H9 (cell line): ENCODE data around the gene NEURL1. TPM values are rescaled to one million over a fixed set of nuclear protein-coding genes. Genes with fewer than 3 reads are reported as not detected.

Experiments used
- DNase-seq: peaks from one replicate; pipeline ENCODE4 v3.0.0-alpha.2; 2017
- H2AFZ ChIP-seq: one replicate; pipeline ENCODE4 v1.6.1; 2013; ENCODE audit warnings: mild to moderate bottlenecking, low read length, control low read depth, moderate library complexity
- H2AK5ac ChIP-seq: 2 replicates; pipeline ENCODE4 v1.6.1; 2013; ENCODE audit warnings: low read length, control low read depth, mixed read lengths; ENCODE audit not compliant: insufficient read length
- H2BK120ac ChIP-seq: one replicate; pipeline ENCODE4 v1.6.1; 2013; ENCODE audit warnings: low read depth, mild to moderate bottlenecking, low read length, control low read depth, inconsistent platforms; ENCODE audit not compliant: poor library complexity, severe bottlenecking
- H2BK12ac ChIP-seq: 2 replicates; pipeline ENCODE4 v1.6.1; 2013; ENCODE audit warnings: low read length, control low read depth, mixed read lengths, low read depth; ENCODE audit not compliant: insufficient read length
- H2BK15ac ChIP-seq: 2 replicates; pipeline ENCODE4 v1.6.1; 2013; ENCODE audit warnings: low read depth, low read length, control low read depth
- H2BK20ac ChIP-seq: one replicate; pipeline ENCODE4 v1.6.1; 2013; ENCODE audit warnings: low read depth, mild to moderate bottlenecking, low read length, control low read depth, inconsistent platforms; ENCODE audit not compliant: poor library complexity, severe bottlenecking
- H2BK5ac ChIP-seq: 2 replicates; pipeline ENCODE4 v1.6.1; 2013; ENCODE audit warnings: low read length, control low read depth, mixed read lengths; ENCODE audit not compliant: insufficient read length
- H3K14ac ChIP-seq: 2 replicates; pipeline ENCODE4 v1.6.1; 2013; ENCODE audit warnings: low read length, control low read depth; ENCODE audit not compliant: insufficient read depth
- H3K18ac ChIP-seq: 2 replicates; pipeline ENCODE4 v1.6.1; 2013; ENCODE audit warnings: low read depth, mild to moderate bottlenecking, mixed read lengths, low read length, control low read depth; ENCODE audit not compliant: insufficient read length
- H3K23ac ChIP-seq: 2 replicates; pipeline ENCODE4 v1.6.1; 2013; ENCODE audit warnings: low read length, control low read depth, mixed read lengths, low read depth; ENCODE audit not compliant: insufficient read length
- H3K23me2 ChIP-seq: 2 replicates; pipeline ENCODE4 v1.6.1; 2013; ENCODE audit warnings: low read depth, mild to moderate bottlenecking, mixed read lengths, low read length, control low read depth; ENCODE audit not compliant: insufficient read length, poor library complexity, severe bottlenecking
- H3K27ac ChIP-seq: 2 replicates; pipeline ENCODE4 v1.5.1; 2013; ENCODE audit warnings: low read length, control low read depth, mixed read lengths, low read depth; ENCODE audit not compliant: insufficient read length
- H3K27me3 ChIP-seq: 2 replicates; pipeline ENCODE4 v1.6.1; 2013; ENCODE audit warnings: low read length, control low read depth, inconsistent platforms; ENCODE audit not compliant: insufficient read depth
- H3K4ac ChIP-seq: 2 replicates; pipeline ENCODE4 v1.6.1; 2013; ENCODE audit warnings: low read depth, mild to moderate bottlenecking, control low read depth, inconsistent platforms, low read length, moderate library complexity
- H3K4me1 ChIP-seq: 2 replicates; pipeline ENCODE4 v1.6.1; 2013; ENCODE audit warnings: low read length, control low read depth, inconsistent platforms; ENCODE audit not compliant: insufficient read depth
- H3K4me2 ChIP-seq: 2 replicates; pipeline ENCODE4 v1.6.1; 2013; ENCODE audit warnings: low read length, control low read depth, mixed read lengths; ENCODE audit not compliant: insufficient read length, insufficient read depth
- H3K56ac ChIP-seq: 2 replicates; pipeline ENCODE4 v1.6.1; 2013; ENCODE audit warnings: low read depth, mild to moderate bottlenecking, mixed read lengths, low read length, control low read depth; ENCODE audit not compliant: insufficient read length
- H3K79me1 ChIP-seq: 2 replicates; pipeline ENCODE4 v1.6.1; 2013; ENCODE audit warnings: low read depth, mild to moderate bottlenecking, moderate library complexity, low read length, control low read depth, inconsistent platforms; ENCODE audit not compliant: insufficient read depth, poor library complexity, severe bottlenecking
- H3K79me2 ChIP-seq: 2 replicates; pipeline ENCODE4 v1.6.1; 2013; ENCODE audit warnings: low read length, control low read depth, inconsistent platforms; ENCODE audit not compliant: insufficient read depth
- H3K9ac ChIP-seq: 2 replicates; pipeline ENCODE4 v1.6.1; 2013; ENCODE audit warnings: low read length, control low read depth, mixed read lengths; ENCODE audit not compliant: insufficient read length; ENCODE audit errors: extremely low read depth
- H3K9me3 ChIP-seq: one replicate; pipeline ENCODE4 v1.6.1; 2013; ENCODE audit warnings: low read depth, low read length, inconsistent platforms; ENCODE audit not compliant: control insufficient read depth
- H3T11ph ChIP-seq: one replicate; pipeline ENCODE4 v1.6.1; 2013; ENCODE audit warnings: mild to moderate bottlenecking, low read length, control low read depth, inconsistent platforms
- H4K20me1 ChIP-seq: one replicate; pipeline ENCODE4 v1.6.1; 2013; ENCODE audit not compliant: control insufficient read depth, insufficient read length, insufficient read depth
- H4K5ac ChIP-seq: 2 replicates; pipeline ENCODE4 v1.6.1; 2013; ENCODE audit warnings: low read depth, mild to moderate bottlenecking, mixed read lengths, low read length, control low read depth; ENCODE audit not compliant: insufficient read length
- H4K8ac ChIP-seq: replicated peaks from 2 replicates; pipeline ENCODE4 v1.6.1; 2013; ENCODE audit warnings: low read length, control low read depth, mixed read lengths, low read depth; ENCODE audit not compliant: insufficient read length
- H4K91ac ChIP-seq: 2 replicates; pipeline ENCODE4 v1.6.1; 2013; ENCODE audit warnings: low read depth, mild to moderate bottlenecking, moderate library complexity, mixed read lengths, low read length, control low read depth; ENCODE audit not compliant: insufficient read length
- H3K27ac Mint-ChIP-seq, 3 experiments: 2 replicates in 2 of 3; 3 replicates in 1 of 3; pipeline ENCODE4 v1.8.0; 2020 to 2021; ENCODE audit warnings: mixed read lengths in 3 of 3, mild to moderate bottlenecking in 1 of 3, moderate library complexity in 1 of 3
- H3K27me3 Mint-ChIP-seq: 2 replicates; pipeline ENCODE4 v1.8.0; 2021; ENCODE audit warnings: low read depth, mild to moderate bottlenecking, moderate library complexity, mixed read lengths
- H3K36me3 Mint-ChIP-seq, 3 experiments: 2 replicates in 2 of 3; 3 replicates in 1 of 3; pipeline ENCODE4 v1.8.0; 2020 to 2021; ENCODE audit warnings: low read depth in 3 of 3, mixed read lengths in 3 of 3; ENCODE audit not compliant: insufficient read depth in 1 of 3
- H3K4me1 Mint-ChIP-seq, 2 experiments: 2 replicates each; pipeline ENCODE4 v1.8.0; 2020; ENCODE audit warnings: mixed read lengths in 2 of 2
- H3K4me3 Mint-ChIP-seq, 2 experiments: 2 replicates in 1 of 2; 3 replicates in 1 of 2; pipeline ENCODE4 v1.8.0; 2020 to 2021; ENCODE audit warnings: mild to moderate bottlenecking in 2 of 2, mixed read lengths in 2 of 2, moderate library complexity in 1 of 2
- H3K9me3 Mint-ChIP-seq, 2 experiments: 2 replicates in 1 of 2; 3 replicates in 1 of 2; pipeline ENCODE4 v1.8.0; 2020; ENCODE audit warnings: mild to moderate bottlenecking in 2 of 2, mixed read lengths in 2 of 2, moderate library complexity in 1 of 2
- WGBS: extraction: QIAGEN DNeasy Blood & Tissue Kit; methylation state at CpG from one replicate; pipeline ENCODE4 v1.1.7; 2013; ENCODE audit warnings: missing lambda C conversion rate, low lambda C conversion rate, mixed read lengths; ENCODE audit not compliant: insufficient read length; ENCODE audit errors: extremely low coverage; 5-methylcytosine and 5-hydroxymethylcytosine counted together
- total RNA-seq: library from RNA; stranded (reverse); gene quantifications from 2 replicates; pipeline ENCODE4 v1.2.1, GENCODE V29; 2021
- TF ChIP-seq, protein P1 (sequence below): fragments of 200-600 bp; sonication (generic); conservative IDR thresholded peaks from 3 replicates; pipeline ENCODE4 v1.8.0; 2021; ENCODE audit warnings: antibody characterized with exemption, mild to moderate bottlenecking

Gene NEURL1
- total RNA-seq, 1 experiment from 2014 or later, result 1.2 TPM

DNA sequence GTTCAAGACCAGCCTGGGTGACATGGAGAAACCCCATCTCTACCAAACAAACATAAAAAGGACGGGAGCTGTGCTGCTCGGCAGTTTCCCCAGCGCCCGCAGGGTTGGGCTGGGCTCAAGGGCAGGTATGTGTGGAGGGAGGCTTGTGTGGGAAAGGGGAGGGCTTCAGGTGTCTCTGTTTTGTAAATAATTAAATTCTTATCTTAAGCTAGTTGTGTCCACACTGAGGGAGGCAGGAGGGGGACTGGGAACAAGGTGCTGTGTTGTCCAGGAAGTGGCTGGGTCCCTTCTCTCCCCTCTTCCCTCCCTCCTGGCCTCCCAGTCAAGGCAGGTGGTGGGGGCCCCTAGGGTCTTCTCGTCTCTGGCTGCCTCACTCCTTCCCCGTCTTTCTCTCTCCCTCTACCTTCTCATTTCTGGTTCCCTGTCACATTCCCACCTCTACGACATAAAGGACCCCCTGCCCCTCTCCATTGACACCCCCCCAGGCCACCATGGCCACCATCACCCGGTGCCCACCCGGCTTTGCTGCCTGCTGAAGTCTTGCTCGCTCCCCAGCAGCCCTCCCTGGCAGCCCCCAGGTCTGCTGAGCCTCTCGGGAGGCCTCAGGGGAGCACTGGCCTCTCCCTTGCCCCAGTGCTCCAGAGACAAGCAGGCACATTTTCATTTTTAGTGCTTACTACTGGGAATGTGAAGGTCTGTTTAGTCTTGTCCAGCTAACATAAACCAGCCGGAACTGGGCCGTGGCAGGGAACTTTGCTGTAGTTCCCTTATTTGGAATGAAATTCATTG, 19.3 kb downstream of the NEURL1 start:
- Mint-ChIP-seq H3K27ac (peak overlapping the region in 2 of 3 experiments; percentile 44 to 92; a peak in 2 of 7 replicates), H3K9me3 (no peaks in the 10 kb centered on the region), H3K4me1 (peaks cover 3 to 10% of the 10 kb centered on the region in 2 experiments; a peak in 3 of 4 replicates), H3K4me3 (no peak overlapping the region), H3K27me3 (no peaks in the 10 kb centered on the region; the same call in 1 of the 2 replicates), H3K36me3 (no peaks in the 10 kb centered on the region)
- Histone ChIP-seq H2AFZ (no peak overlapping the region), H3K27me3 (no peaks in the 10 kb centered on the region), H3K23ac (no peak overlapping the region), H3K18ac (no peak overlapping the region), H4K91ac (no peak overlapping the region), H3K14ac (no peak overlapping the region), H3K4ac (no peak overlapping the region), H4K8ac (no peak overlapping the region), H2BK5ac (no peak overlapping the region), H2BK15ac (no peak overlapping the region), H2BK20ac (no peak overlapping the region), H3K56ac (no peak overlapping the region), H3K4me1 (no peaks in the 10 kb centered on the region; the same call in 1 of the 2 replicates), H3K4me2 (no peak overlapping the region), H3T11ph (no peak overlapping the region), H3K79me2 (no peaks in the 10 kb centered on the region), H4K5ac (no peak overlapping the region), H4K20me1 (no peaks in the 10 kb centered on the region), H3K9ac (no peak overlapping the region), H3K9me3 (no peaks in the 10 kb centered on the region), H2BK12ac (no peak overlapping the region), H2BK120ac (no peak overlapping the region), H3K79me1 (no peaks in the 10 kb centered on the region), H3K27ac (no peak overlapping the region), H2AK5ac (no peak overlapping the region), H3K23me2 (no peaks in the 10 kb centered on the region)
- TF ChIP-seq, protein P1, sequence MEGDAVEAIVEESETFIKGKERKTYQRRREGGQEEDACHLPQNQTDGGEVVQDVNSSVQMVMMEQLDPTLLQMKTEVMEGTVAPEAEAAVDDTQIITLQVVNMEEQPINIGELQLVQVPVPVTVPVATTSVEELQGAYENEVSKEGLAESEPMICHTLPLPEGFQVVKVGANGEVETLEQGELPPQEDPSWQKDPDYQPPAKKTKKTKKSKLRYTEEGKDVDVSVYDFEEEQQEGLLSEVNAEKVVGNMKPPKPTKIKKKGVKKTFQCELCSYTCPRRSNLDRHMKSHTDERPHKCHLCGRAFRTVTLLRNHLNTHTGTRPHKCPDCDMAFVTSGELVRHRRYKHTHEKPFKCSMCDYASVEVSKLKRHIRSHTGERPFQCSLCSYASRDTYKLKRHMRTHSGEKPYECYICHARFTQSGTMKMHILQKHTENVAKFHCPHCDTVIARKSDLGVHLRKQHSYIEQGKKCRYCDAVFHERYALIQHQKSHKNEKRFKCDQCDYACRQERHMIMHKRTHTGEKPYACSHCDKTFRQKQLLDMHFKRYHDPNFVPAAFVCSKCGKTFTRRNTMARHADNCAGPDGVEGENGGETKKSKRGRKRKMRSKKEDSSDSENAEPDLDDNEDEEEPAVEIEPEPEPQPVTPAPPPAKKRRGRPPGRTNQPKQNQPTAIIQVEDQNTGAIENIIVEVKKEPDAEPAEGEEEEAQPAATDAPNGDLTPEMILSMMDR, result no peak
- DNase-seq, result peak; percentile 24
- WGBS, result no CpG with 5 or more reads among the region's 13 CpGs
